NCI-H2196 (cell line): ENCODE results near the gene MED25.

ENCODE experiments used
- DNase-seq: peaks from one replicate; lab custom pipeline; 2025; ENCODE audit not compliant: unreplicated experiment; lab: John Stamatoyannopoulos, UW

The MED25 gene

GRCh38 chr19:49884109-49884508 lies 66.0 kb downstream of the MED25 start:
- no peak for DNase-seq

GRCh38 chr19:49884760-49885159 lies 66.7 kb downstream of the MED25 start:
- DNase-seq: no peak
